ENCODE measurements around the gene TENT5C.

- TF ChIP-seq, protein P1, sequence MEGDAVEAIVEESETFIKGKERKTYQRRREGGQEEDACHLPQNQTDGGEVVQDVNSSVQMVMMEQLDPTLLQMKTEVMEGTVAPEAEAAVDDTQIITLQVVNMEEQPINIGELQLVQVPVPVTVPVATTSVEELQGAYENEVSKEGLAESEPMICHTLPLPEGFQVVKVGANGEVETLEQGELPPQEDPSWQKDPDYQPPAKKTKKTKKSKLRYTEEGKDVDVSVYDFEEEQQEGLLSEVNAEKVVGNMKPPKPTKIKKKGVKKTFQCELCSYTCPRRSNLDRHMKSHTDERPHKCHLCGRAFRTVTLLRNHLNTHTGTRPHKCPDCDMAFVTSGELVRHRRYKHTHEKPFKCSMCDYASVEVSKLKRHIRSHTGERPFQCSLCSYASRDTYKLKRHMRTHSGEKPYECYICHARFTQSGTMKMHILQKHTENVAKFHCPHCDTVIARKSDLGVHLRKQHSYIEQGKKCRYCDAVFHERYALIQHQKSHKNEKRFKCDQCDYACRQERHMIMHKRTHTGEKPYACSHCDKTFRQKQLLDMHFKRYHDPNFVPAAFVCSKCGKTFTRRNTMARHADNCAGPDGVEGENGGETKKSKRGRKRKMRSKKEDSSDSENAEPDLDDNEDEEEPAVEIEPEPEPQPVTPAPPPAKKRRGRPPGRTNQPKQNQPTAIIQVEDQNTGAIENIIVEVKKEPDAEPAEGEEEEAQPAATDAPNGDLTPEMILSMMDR (IDR thresholded peaks at IDR 0.05 in 2 of 3, conservative IDR thresholded peaks at IDR 0.05 in 1 of 3; ENCODE audit: insufficient read depth in 2 of 3, low read depth in 1 of 3, low read length in 3 of 3), result peak in 2 of 3 experiments; percentile 11 to 23; a peak in 3 of 6 replicates
- TF ChIP-seq EP300 (IDR thresholded peaks at IDR 0.05; ENCODE audit: low read length) (peak; percentile 86), TSHZ1 (CRISPR knock-in tag; IDR thresholded peaks at IDR 0.05) (no peak), MAX (CRISPR knock-in tag; IDR thresholded peaks at IDR 0.05) (0 out of 2 replicates have a peak, but pooled peaks have one; percentile 39), ZNF217 (CRISPR knock-in tag; IDR thresholded peaks at IDR 0.05) (no peak), ARNT (IDR thresholded peaks at IDR 0.05) (peak in 1 of 2 experiments; percentile 67; a peak in 2 of 4 replicates)
These were observed 39.0 kb downstream of the TENT5C start for GRCh38 chr1:117644696-117645311.

Data from K562 (cell line).